ENCODE measurements around the gene AMN. TPM values are rescaled to one million over a fixed set of nuclear protein-coding genes. Genes with fewer than 3 reads are reported as not detected.

The AMN gene
- total and polyA plus RNA-seq, 9 of the 15 experiments (the other 6 are each of a cell fraction or from before 2014, with no cell fraction given): 0.04 to 0.14 TPM; not detected in 7

DNA sequence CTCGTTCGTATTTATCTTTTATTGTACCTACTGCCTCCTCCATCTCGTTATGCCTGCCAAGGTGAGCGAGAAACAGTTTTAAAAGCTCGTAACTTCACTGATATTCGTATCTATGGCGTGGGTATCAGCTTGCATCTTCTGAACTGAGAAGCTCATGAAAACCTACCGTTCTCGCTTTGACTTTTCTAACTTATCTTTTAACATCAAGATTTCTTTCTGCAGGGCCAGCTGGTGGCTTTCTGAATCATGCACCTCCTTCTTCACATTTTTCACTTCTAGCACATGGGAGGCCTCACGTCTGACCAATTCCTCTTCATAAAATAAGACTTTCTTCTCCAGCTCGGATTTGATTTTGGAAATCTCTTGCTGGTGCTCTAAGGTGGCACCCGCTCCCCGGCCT, 45.8 kb downstream of the AMN start:
- CTCF ChIA-PET (ENCODE audit: low intra/inter-chr PET ratio): no interaction called here
- no peak for ATAC-seq

More for the DNA sequence above, 45.8 kb downstream of the AMN start:
- H3K4me3 ChIP-seq: no peak overlapping the region
- no peak overlapping the region for H2AFZ ChIP-seq (ENCODE audit: low read depth, low read length)
- BruUV-seq (replicated peaks): no TSS peak
- H3K9me3 ChIP-seq (replicated peaks; ENCODE audit: control insufficient read depth, insufficient read depth, low read depth, low read length): no peaks in the 10 kb centered on the region
- in situ Hi-C loops (cut with MboI): no loop called here
- H3K27ac ChIP-seq (ENCODE audit: extremely low read depth, low read depth, low read length): no peak overlapping the region
- POLR2A ChIA-PET: no interaction called here
- H3K79me2 ChIP-seq (ENCODE audit: control insufficient read depth, insufficient read depth, low read length): no peaks in the 10 kb centered on the region
- H3K27me3 ChIP-seq (ENCODE audit: control insufficient read depth in 2 of 2, insufficient read depth in 2 of 2, low read length in 2 of 2): no peaks in the 10 kb centered on the region
- no peak overlapping the region for H3K4me2 ChIP-seq (ENCODE audit: insufficient read depth, low read length)
- FAIRE-seq: no peak
- no peaks in the 10 kb centered on the region for H4K20me1 ChIP-seq (replicated peaks; ENCODE audit: control insufficient read depth, insufficient read depth, low read length)
- H3K36me3 ChIP-seq (ENCODE audit: control insufficient read depth, insufficient read depth, low read length): peaks cover 65% of the 10 kb centered on the region; the same call in 2 of the 3 replicates
- H3K9me1 ChIP-seq (ENCODE audit: control insufficient read depth, insufficient read depth, low read length): no peaks in the 10 kb centered on the region
- no peak overlapping the region for H3K9ac ChIP-seq (ENCODE audit: insufficient read depth in 1 of 2, low read depth in 2 of 2, low read length in 2 of 2)
- 89% methylated on average over 13 of the region's 13 CpGs for WGBS (ENCODE audit: insufficient coverage, low coverage, missing lambda C conversion rate)
- H3K4me1 ChIP-seq (replicated peaks in 1 of 2; ENCODE audit: control insufficient read depth in 2 of 2, insufficient read depth in 2 of 2, low read length in 2 of 2): peaks cover 0 to 5% of the 10 kb centered on the region in 2 experiments; a peak in 1 of 5 replicates
- TF ChIP-seq ZNF41 (CRISPR knock-in tag; conservative IDR thresholded peaks at IDR 0.05) (no peak), MCM7 (IDR thresholded peaks at IDR 0.05) (no peak), ZNF561 (CRISPR knock-in tag; conservative IDR thresholded peaks at IDR 0.05) (no peak), GTF2F1 (IDR thresholded peaks at IDR 0.05; ENCODE audit: low read depth, low read length) (no peak)
- TF ChIP-seq, protein P1, sequence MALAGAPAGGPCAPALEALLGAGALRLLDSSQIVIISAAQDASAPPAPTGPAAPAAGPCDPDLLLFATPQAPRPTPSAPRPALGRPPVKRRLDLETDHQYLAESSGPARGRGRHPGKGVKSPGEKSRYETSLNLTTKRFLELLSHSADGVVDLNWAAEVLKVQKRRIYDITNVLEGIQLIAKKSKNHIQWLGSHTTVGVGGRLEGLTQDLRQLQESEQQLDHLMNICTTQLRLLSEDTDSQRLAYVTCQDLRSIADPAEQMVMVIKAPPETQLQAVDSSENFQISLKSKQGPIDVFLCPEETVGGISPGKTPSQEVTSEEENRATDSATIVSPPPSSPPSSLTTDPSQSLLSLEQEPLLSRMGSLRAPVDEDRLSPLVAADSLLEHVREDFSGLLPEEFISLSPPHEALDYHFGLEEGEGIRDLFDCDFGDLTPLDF (CRISPR knock-in tag; IDR thresholded peaks at IDR 0.05): no peak
- intact Hi-C loops (cut with micrococcal nuclease): no loop called here
- DNase-seq (ENCODE audit: extremely low read depth in 1 of 4, low spot score in 3 of 4): no peak
